NB4 (cell line): ENCODE results near the gene PPP1R12B.
"Not testable (repeated sequence)": the region's sequence is repeated elsewhere in the genome, so short reads cannot be mapped to it uniquely, and the experiment has no call there.

Experiments used
- MAX ChIP-seq: IDR thresholded peaks from 2 replicates; pipeline ENCODE4 v1.6.1; 2011; ENCODE audit warnings: low read depth, low read length
- MYC ChIP-seq: IDR thresholded peaks from 2 replicates; pipeline ENCODE4 v1.6.1; 2011; ENCODE audit warnings: low read depth, low read length
- POLR2A ChIP-seq: IDR thresholded peaks from 2 replicates; pipeline ENCODE4 v1.6.1; 2011; ENCODE audit warnings: mild to moderate bottlenecking; ENCODE audit not compliant: insufficient read length; ENCODE audit errors: extremely low read depth
- TF ChIP-seq, protein P1 (sequence below): IDR thresholded peaks from one replicate; pipeline ENCODE4 v1.5.1; 2012; ENCODE audit warnings: low read depth, low read length

- TF ChIP-seq POLR2A, MAX, MYC: not testable (repeated sequence)
- TF ChIP-seq, protein P1, sequence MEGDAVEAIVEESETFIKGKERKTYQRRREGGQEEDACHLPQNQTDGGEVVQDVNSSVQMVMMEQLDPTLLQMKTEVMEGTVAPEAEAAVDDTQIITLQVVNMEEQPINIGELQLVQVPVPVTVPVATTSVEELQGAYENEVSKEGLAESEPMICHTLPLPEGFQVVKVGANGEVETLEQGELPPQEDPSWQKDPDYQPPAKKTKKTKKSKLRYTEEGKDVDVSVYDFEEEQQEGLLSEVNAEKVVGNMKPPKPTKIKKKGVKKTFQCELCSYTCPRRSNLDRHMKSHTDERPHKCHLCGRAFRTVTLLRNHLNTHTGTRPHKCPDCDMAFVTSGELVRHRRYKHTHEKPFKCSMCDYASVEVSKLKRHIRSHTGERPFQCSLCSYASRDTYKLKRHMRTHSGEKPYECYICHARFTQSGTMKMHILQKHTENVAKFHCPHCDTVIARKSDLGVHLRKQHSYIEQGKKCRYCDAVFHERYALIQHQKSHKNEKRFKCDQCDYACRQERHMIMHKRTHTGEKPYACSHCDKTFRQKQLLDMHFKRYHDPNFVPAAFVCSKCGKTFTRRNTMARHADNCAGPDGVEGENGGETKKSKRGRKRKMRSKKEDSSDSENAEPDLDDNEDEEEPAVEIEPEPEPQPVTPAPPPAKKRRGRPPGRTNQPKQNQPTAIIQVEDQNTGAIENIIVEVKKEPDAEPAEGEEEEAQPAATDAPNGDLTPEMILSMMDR = not testable (repeated sequence)
Measured at GRCh38 chr1:202395831-202396230, 47.3 kb downstream of the PPP1R12B start.
